Testis (tissue), 3 donors: ENCODE data around the gene DCTN4. TPM values are rescaled to one million over a fixed set of nuclear protein-coding genes. Genes with fewer than 3 reads are reported as not detected.
"Not testable (repeated sequence)": the region's sequence is repeated elsewhere in the genome, so short reads cannot be mapped to it uniquely, and the experiment has no call there.

Experiments
- DNase-seq: peaks from one replicate; pipeline ENCODE4 v3.0.0-alpha.2; 2019
- H3K27ac ChIP-seq, 2 donors: fragments of 200-600 bp; sonication (generic); one replicate each; pipeline ENCODE4 v1.5.1; 2019
- H3K27me3 ChIP-seq: fragments of 200-600 bp; sonication (generic); one replicate; pipeline ENCODE4 v1.5.1; 2019
- H3K36me3 ChIP-seq: fragments of 200-600 bp; sonication (generic); one replicate; pipeline ENCODE4 v1.5.1; 2017; ENCODE audit warnings: low read depth; ENCODE audit errors: missing control alignments
- H3K4me1 ChIP-seq: fragments of 200-600 bp; sonication (generic); one replicate; pipeline ENCODE4 v1.5.1; 2019
- H3K4me3 ChIP-seq, 2 donors: fragments of 200-600 bp; sonication (generic); one replicate each; pipeline ENCODE4 v1.5.1; 2017 to 2019
- H3K9me3 ChIP-seq: fragments of 200-600 bp; sonication (generic); one replicate; pipeline ENCODE4 v1.5.1; 2017
- CTCF ChIP-seq, 3 experiments: fragments of 450-650 bp in 2 of 3; fragments of 200-600 bp in 1 of 3; sonication (generic) in 1 of 3; IDR thresholded peaks; one replicate each; pipeline ENCODE4 v1.5.1; 2016 to 2019; ENCODE audit warnings: antibody characterized with exemption in 3 of 3, mild to moderate bottlenecking in 2 of 3, moderate library complexity in 1 of 3
- POLR2A ChIP-seq: fragments of 450-650 bp; IDR thresholded peaks from one replicate; pipeline ENCODE4 v1.6.1; 2017; ENCODE audit warnings: antibody characterized with exemption, mild to moderate bottlenecking, moderate library complexity
- WGBS, 2 donors: methylation state at CpG; one replicate each; pipeline ENCODE4 v1.1.5; 2018; 5-methylcytosine and 5-hydroxymethylcytosine counted together
- intact Hi-C: fragments of 100-400 bp; cut with DNase I; formaldehyde crosslinking; loops from one replicate; pipeline ENCODE4 v1.15.1; 2023; ENCODE audit warnings: low total_unique reads
- polyA plus RNA-seq: library from polyadenylated mRNA; stranded (reverse); fragments of 350-450 nt; fragmentation: Illumina TruSeq; extraction: RNeasy Lipid Tissue Mini Kit (QIAGEN cat#74804); gene quantifications from one replicate; pipeline ENCODE4 v1.2.3, GENCODE V29; 2014; ENCODE audit warnings: low read depth, low replicate concordance; ENCODE audit not compliant: insufficient read depth
- total RNA-seq, 2 donors: library from RNA; depleted of rRNA; stranded (reverse); fragments of >200 nt; gene quantifications; one replicate each; pipeline ENCODE4 v1.2.3, GENCODE V29; 2016

The DCTN4 gene
- total and polyA plus RNA-seq, 3 donors from 2014 or later: 55.7 to 94.0 (median 91.5) TPM

- TF ChIP-seq POLR2A (no peak), CTCF (IDR thresholded peaks at IDR 0.05) (no peak)
- Histone ChIP-seq H3K27ac (no peak overlapping the region), H3K27me3 (no peaks in the 10 kb centered on the region), H3K4me1 (peaks cover 4% of the 10 kb centered on the region), H3K4me3 (no peak overlapping the region), H3K36me3 (no peaks in the 10 kb centered on the region), H3K9me3 (no peaks in the 10 kb centered on the region)
- DNase-seq: no peak
- intact Hi-C loops: no loop called here
- WGBS, 2 donors: 94% methylated on average over 2 of the region's 2 CpGs
These were observed 36.1 kb upstream of the DCTN4 start for GRCh38 chr5:150794927-150795326.

- WGBS, 2 donors: 87 to 93% methylated on average over 2 of the region's 2 CpGs
- H3K27ac ChIP-seq, DNase-seq, intact Hi-C loops, H3K27me3 ChIP-seq, H3K4me3 ChIP-seq, H3K4me1 ChIP-seq, H3K36me3 ChIP-seq, H3K9me3 ChIP-seq: not testable (repeated sequence)
These were observed 34.6 kb upstream of the DCTN4 start for GRCh38 chr5:150793423-150793888.

- intact Hi-C loops: no loop called here
- peaks cover 4% of the 10 kb centered on the region for H3K4me1 ChIP-seq
These were observed 32.7 kb upstream of the DCTN4 start for GRCh38 chr5:150791536-150791935.

GRCh38 chr5:150789943-150790611, 31.3 kb upstream of the DCTN4 start:
- H3K36me3 ChIP-seq: no peaks in the 10 kb centered on the region
- peak; percentile 37 for DNase-seq
- H3K27ac ChIP-seq: no peak overlapping the region
- H3K27me3 ChIP-seq: no peaks in the 10 kb centered on the region
- no peak overlapping the region for H3K4me3 ChIP-seq
- H3K4me1 ChIP-seq: peaks cover 4% of the 10 kb centered on the region
- no peaks in the 10 kb centered on the region for H3K9me3 ChIP-seq
- no peak for TF ChIP-seq CTCF (IDR thresholded peaks at IDR 0.05)
- no peak for TF ChIP-seq POLR2A
- intact Hi-C loops: no loop called here
- 57 to 65% methylated on average over 7 of the region's 7 CpGs for WGBS, 2 donors

More at GRCh38 chr5:150791536-150791935, 32.7 kb upstream of the DCTN4 start:
- Histone ChIP-seq H3K4me3 (no peak overlapping the region), H3K27me3 (no peaks in the 10 kb centered on the region), H3K9me3 (no peaks in the 10 kb centered on the region), H3K36me3 (no peaks in the 10 kb centered on the region), H3K27ac (no peak overlapping the region)
- TF ChIP-seq POLR2A: no peak
- no peak for TF ChIP-seq CTCF (IDR thresholded peaks at IDR 0.05)
- no peak for DNase-seq

GRCh38 chr5:150789450-150789849, 30.6 kb upstream of the DCTN4 start:
- Histone ChIP-seq H3K27me3 (no peaks in the 10 kb centered on the region), H3K4me1 (peaks cover 4% of the 10 kb centered on the region), H3K36me3 (no peaks in the 10 kb centered on the region), H3K9me3 (no peaks in the 10 kb centered on the region), H3K4me3 (no peak overlapping the region), H3K27ac (no peak overlapping the region)
- 56 to 60% methylated on average over 6 of the region's 6 CpGs for WGBS, 2 donors
- DNase-seq: no peak
- TF ChIP-seq POLR2A (no peak), CTCF (IDR thresholded peaks at IDR 0.05) (no peak)
- intact Hi-C loops: no loop called here
